OCI-LY1 (cell line): ENCODE results near the gene GOLGA3.

Source experiments
- CTCF ChIP-seq: fragments of 200-600 bp; sonication (generic), shearing (Covaris generic); IDR thresholded peaks from 2 replicates; pipeline ENCODE4 v1.5.1; 2017; ENCODE audit warnings: mild to moderate bottlenecking, antibody characterized with exemption, low read length, moderate library complexity, mixed read lengths
- EZH2 ChIP-seq: fragments of 200-600 bp; sonication (generic), shearing (Covaris generic); IDR thresholded peaks from 2 replicates; pipeline ENCODE4 v1.8.0; 2017; ENCODE audit warnings: borderline replicate concordance, mixed run types, mild to moderate bottlenecking, antibody characterized with exemption, low read length, moderate library complexity, mixed read lengths

GRCh38 chr12:132856581-132856980, 27.9 kb upstream of the GOLGA3 start:
- TF ChIP-seq EZH2 (no peak), CTCF (no peak)
